Activated CD8-positive, alpha-beta memory T cell treated with anti-CD3 and anti-CD28 coated beads for 48 hours (primary cell): Measurements from ENCODE around the gene FBXL17.

ENCODE experiments used
- DNase-seq, 3 experiments: peaks; one replicate each; pipeline ENCODE4 v3.0.0-alpha.2; 2020; ENCODE audit warnings: low read depth in 2 of 3, low spot score in 2 of 3

Gene FBXL17

GRCh38 chr5:108006791-108007190 is 375.1 kb downstream of the FBXL17 start:
- DNase-seq, result no peak

- DNase-seq, result no peak
Observed at GRCh38 chr5:108003178-108003577, 378.7 kb downstream of the FBXL17 start.

GRCh38 chr5:108001222-108001621 is 380.7 kb downstream of the FBXL17 start:
- no peak for DNase-seq

- DNase-seq, result no peak
Observed at GRCh38 chr5:107997338-107997980, 384.4 kb downstream of the FBXL17 start.

DNA sequence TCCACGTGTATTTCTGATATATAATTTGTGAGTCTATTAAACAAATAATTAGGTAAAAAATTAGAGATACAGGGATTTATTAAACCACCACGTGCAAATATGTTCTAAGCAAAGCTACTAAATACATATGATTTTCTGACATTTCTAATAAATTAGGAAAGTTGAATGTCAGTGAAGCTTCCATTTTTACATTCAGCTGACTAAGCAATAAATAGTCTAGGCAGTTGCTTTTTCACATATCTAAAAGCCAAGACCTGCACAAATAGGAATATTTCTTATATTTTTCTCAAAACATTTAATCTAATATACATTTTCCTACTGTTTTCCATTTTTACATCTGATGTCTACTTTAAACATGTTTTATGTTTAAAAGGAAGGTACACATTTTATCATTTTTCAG is 388.6 kb downstream of the FBXL17 start:
- DNase-seq, result no peak

DNA sequence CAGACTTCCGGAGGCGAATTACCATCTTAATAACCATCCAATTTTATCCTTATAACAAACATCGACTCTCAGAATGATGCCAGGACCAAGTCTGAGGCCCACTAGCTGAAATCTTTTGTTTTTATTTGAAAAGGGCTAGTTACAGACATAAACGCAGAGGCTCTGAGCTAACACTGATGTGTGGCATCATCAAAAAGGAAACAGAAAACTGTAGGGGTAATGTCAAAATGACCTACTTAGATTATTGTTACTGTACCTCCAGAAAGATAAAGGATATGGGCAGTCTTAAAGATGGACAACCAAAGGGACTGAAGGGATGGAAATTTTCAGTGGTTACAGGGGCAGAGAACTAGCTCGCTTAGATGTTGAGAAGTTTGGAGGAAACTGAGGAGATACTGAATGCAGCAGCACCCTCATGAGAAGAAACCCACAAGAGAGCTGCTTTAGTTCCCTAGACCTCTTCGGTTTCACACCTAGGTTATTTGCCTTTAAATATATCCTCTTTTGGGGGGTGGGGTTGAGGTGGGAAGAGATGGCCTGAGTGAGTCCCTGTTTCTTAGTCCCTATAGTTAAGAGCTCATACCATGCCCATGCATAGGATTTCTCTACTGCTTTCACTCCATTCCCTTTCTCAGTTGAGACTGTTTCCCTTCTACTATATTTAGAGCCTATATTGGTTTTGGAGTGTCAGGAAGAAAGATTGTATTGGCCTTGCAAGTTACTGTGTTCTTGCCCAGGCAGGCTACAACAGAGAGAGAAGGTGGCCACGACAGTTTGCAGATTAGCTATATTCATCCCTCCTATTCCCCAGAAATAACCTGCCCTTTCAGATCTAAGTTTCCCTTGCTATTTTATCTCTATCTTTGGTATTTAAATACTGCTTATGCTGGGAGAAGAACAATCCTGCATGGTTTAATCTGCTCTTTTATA is 390.8 kb downstream of the FBXL17 start:
- no peak for DNase-seq

DNA sequence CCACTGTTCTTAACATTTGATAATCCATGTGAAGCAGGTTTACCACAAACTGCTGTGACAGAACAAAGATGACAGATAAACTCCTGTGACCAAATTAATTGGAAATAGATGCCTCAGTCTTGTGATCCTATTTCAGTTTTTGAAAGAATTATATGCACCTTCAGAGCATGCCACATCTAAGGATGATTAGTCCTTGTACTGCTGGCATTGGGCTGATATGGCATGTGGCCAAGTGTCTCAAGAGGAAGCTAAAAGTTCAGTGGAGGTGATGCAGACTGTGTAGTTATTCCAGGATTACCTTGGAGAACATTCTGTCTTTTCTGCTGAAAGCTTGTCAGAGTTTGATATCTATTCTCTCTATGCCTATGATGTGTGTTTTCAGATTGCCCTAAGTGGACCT is 396.8 kb downstream of the FBXL17 start:
- DNase-seq, result no peak

DNA sequence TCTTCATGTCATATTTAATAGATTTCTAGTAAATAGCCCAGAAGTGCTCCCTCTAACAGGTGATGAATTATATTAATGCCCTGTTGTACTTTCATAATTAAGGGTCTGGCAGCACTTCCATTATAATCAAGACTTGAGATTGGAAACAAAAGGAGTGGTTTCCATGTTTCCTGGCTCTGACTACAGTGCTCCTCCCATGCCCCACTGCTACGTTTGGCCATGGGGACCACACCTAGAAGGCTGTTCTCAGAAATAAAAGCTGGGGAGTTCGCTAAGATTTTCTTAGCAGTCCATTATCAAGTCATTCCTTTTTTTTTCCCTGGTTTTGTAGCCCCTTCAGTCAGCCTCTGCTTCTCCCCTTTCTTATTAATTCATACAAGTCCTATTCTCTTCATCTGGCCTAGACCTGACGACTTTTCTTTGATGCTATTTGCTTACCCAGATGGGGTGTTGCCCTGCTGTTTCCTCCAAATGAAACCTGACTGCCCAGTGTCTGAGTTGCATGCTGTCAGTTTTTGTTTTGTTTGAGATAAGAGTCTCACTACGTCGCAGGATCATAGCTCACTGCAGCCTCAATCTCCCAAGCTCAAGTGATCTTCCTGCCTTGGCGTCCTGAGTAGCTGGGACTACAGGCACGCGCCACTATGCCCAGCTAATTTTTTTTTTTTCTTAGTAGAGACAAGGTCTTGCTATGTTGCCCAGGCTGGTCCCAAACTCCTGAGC is 399.0 kb downstream of the FBXL17 start:
- no peak for DNase-seq

GRCh38 chr5:107980923-107981692 is 400.8 kb downstream of the FBXL17 start:
- no peak for DNase-seq

DNA sequence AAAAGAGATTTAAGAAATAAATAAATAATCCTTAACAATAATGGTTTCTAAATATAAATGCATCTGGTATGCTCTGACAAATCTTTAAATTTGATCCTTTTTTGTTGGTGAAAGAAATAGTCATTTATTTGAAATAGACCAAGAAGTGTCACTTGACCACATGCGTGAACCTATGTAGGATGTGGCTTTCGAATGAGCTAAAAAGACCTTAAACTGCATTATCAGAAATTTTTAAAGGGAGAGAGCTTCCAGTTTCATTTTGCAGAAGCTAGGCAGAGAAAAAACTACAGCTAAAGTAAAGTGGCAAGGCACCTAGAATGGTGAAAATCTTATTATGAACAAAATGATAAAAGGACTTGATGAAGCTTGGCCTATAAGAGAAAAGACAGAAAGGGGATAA is 402.0 kb downstream of the FBXL17 start:
- no peak for DNase-seq

DNA sequence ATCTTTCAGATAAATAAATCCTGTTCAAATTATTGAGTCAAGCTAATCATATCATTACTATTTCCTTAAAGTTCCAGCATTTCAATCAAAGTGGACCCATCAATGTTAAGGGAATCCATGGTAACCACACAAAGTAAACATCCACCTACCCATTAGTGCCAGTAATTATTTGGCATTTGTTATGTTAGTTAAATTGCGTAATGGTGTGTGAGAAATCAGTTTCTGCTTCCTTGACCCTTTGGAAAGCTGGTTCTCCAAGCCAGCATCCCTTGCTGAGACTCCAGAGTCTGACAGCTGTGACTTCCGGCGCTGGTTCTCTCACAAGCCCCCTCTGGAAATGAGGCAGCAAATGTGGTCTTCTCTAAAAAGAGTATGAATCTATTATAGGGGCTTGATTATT is 402.6 kb downstream of the FBXL17 start:
- no peak for DNase-seq

- DNase-seq, result no peak
Observed at GRCh38 chr5:107977550-107978071, 404.3 kb downstream of the FBXL17 start.

- DNase-seq, result no peak
Observed at GRCh38 chr5:107975568-107975967, 406.3 kb downstream of the FBXL17 start.

GRCh38 chr5:107971846-107972245 is 410.1 kb downstream of the FBXL17 start:
- DNase-seq, result no peak

GRCh38 chr5:107969847-107970246 is 412.1 kb downstream of the FBXL17 start:
- DNase-seq, result no peak

DNA sequence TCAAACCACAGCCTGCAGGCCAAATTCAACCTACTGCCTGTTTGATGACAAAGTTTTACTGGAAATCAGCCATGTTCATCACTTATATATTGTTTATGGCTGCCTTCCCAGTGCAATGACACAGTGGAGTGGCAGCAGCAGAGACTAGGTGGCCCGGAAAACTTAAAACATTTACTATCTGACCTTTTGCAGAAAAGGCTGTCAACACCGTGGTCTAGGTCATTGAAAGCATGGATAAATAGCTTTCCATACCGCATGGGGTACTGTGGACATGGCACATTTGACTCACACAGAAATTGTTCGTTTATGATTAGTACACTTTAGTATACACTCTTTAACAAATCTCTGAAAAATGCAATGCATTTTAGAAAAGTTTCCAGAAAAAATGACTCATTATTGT is 412.9 kb downstream of the FBXL17 start:
- DNase-seq, result no peak

DNA sequence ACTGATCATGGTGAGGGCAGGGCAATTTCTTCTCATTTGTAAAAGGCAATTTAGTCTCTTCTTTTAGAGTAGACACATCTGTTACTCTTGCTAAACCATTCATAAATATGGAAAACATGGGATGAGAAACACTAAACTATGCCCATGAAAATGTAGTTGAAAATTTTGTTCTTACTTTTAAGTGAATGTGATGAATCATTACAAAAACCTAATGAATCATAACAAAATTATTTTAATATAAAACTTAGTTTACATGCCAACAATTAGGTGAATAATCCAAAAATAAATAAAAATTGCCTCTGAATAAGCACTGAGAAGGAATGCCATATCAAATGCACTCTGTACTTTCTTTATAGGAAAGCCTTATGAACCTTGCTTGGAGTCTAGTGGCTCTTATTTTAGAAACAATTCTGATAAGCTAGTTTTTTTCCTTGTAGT is 413.5 kb downstream of the FBXL17 start:
- DNase-seq, result no peak

GRCh38 chr5:107966201-107966600 is 415.7 kb downstream of the FBXL17 start:
- no peak for DNase-seq

DNA sequence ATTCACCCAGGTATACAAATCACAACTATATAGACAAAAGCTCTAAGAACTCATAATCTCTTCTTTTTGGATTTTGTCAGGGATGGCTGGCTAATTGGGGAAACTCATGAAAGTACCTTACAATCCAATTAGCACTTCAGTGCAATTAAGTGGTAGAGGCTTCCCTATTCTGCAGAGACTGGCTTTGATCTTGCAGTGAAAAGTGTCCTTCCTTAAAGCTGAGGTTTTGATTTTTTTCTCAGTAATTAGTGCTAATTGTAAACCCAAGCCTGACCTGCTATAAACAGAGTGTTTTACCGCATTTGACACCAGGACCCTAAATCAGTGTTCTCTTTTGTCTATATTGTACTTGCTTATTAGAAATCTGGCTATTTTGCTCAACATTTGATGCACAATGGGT is 417.2 kb downstream of the FBXL17 start:
- DNase-seq, result no peak

DNA sequence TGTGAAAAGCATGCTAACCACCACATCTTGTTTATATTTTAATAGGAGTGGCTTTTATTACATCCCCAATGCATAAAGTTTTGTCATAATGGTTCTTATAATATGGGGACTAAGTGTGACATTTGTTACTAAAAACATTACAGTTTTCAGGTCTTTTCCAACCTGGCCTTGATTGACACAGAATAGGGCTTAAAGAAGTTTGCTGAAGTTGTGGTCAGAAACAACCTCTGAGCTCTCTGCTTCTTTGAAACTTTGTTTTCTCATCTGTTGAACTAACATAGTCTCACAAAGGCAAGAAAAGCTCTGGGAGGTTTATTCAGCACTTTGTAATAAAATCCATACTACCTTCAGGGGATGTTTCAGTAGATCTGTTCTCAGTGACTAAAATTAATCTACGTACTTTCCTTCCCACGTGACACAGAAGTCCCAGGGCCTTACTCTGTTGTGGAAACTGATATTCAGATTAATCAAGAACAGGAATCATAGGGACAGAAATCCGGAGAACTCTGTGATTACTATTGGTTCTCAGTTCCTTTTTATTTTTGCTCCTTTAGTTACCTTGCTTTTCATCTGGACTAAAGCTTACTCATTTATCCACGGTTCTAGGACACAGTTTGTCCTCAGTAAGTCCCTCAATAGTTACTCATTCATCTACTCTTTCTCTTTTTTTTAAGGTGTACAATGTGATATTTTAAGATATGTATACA is 422.2 kb downstream of the FBXL17 start:
- no peak for DNase-seq
